Glomerular visceral epithelial cell (primary cell): ENCODE data around the gene NPL.

Experiments used
- DNase-seq: peaks from one replicate; pipeline ENCODE4 v3.0.0-alpha.2; 2016; ENCODE audit errors: extremely low spot score

Gene NPL

DNA sequence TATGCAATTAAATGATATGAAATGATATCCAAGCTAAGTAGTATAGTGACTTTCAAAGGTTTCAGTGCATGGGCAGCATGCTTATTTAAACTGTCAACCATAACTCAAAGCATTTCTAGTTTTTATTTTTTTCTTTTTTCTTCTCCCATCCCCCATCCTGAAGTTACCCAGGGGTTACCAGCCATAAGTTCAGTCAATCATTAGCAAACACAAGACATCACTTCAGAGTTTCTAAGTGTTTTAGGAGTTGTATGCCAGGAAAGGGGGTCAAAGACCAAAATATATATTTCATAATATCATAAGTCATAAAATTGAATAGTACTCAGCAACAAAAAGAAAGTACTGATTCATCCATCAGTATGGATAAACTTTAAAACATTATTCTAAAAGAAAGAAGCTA is 78.3 kb downstream of the NPL start:
- no peak for DNase-seq

DNA sequence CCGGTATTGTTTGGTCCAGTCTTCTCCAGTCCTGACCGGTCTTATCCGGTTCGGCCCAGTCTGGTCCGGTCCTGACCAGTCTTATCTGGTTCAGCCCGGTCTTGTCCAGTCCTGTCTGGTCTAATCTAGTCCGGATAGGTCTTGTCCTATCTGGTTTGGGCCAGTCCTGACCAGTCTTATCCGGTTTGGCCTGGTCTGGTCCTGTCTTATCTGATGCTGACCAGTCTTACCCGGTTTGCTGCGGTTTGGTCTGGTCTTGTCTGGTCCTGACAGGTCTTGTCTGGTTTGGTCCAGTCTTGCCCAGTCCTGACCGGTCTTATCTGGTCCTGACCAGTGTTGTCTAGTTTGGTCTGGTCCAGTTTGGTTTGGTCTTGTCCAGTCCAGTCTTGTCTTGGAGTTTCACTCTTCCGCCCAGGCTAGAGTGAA is 79.7 kb downstream of the NPL start:
- DNase-seq = no peak

DNA sequence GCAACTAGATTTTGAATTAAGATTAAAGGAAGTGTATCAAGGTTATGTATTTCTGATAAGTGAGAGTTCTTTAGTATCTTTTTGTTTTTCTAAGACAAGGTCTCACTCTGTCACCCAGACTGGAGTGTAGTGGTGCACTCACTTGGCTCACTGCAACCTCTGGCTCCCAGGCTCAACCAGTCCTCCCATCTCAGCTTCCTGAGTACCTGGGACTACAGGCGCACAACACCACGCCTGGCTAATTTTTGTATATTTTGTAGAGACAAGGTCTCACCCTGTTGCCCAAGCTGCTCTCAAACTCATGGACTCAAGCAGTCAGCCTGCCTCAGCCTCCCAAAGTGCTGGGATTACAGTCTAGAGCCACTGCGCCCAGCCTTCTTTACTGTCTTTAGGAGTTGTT is 83.3 kb downstream of the NPL start:
- DNase-seq = no peak

DNA sequence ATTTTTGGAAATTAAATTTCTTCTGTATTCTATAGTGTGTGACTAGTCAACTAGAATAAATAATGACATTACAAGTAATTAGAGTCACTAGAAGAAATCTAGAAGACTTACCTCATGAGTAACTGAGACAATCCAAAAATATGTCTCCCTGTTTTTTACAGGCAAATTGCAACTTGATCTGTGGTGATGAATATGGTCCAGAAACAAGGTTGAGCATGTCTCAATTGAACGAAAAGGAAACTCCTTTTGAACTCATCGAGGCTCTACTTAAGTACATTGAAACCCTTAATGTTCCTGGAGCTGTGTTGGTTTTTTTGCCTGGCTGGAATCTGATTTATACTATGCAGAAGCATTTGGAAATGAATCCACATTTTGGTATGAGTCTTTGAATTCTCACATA is 86.3 kb downstream of the NPL start:
- DNase-seq = no peak

DNA sequence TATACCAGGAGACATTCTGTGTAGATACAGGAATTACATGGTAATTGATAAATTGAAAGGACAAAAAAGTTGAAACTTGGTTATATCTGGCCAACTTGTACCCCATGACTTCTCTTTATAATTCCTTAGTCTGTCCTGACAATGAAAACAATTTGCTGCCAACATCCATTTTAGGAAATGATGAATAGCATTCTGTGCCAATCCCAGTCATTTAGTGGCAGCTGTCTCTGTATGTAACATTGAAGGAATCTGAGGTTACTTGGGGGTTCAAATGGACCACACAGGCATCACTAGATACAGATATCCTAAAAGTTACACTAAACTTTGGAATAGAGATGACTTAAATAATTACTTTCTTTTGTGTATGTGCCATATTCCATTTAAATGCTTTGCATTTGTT is 87.8 kb downstream of the NPL start:
- DNase-seq = no peak

DNA sequence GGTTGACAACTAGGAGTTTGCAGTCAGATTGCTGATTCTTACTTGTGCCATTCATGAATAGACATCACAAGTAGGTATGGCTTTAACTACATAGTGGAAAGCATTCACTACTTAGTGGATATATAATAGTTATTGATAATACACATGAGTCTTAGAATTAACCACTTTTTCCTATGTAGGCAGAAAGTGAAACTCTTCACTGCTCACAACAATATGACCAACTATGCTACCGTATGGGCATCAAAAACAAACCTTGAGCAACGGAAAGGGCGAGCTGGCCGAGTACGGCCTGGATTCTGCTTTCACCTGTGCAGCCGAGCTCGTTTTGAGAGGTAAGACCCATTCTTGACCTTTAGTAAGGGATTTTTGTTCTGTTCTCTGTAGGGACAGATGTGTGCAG is 88.3 kb downstream of the NPL start:
- DNase-seq = no peak
